Measurements from ENCODE around the gene OLFML2B. TPM values are rescaled to one million over a fixed set of nuclear protein-coding genes. Genes with fewer than 3 reads are reported as not detected.
"Not testable (repeated sequence)": the region's sequence is repeated elsewhere in the genome, so short reads cannot be mapped to it uniquely, and the experiment has no call there.

OLFML2B gene
- total RNA-seq: 25.3 TPM

- peak; percentile 50 for DNase-seq
Measured at GRCh38 chr1:162023547-162024501, at the start of gene OLFML2B. Gene OLFML2B, minus strand, starts transcription at chr1:162023869. Its CDS starts 439 bp downstream, at chr1:162023430.

- no peak for DNase-seq
Measured at GRCh38 chr1:162072740-162073139, 49.1 kb upstream of the OLFML2B start.

GRCh38 chr1:162070825-162071224, 47.2 kb upstream of the OLFML2B start:
- DNase-seq: no peak

GRCh38 chr1:162070094-162070748, 46.6 kb upstream of the OLFML2B start:
- no peak for DNase-seq

GRCh38 chr1:162069334-162070093, 45.8 kb upstream of the OLFML2B start, which contains the start of gene NOS1AP:
Gene NOS1AP, plus strand, starts transcription at chr1:162069691. Its CDS starts 487 bp downstream, at chr1:162070178.
- peak; percentile 12 for DNase-seq

- DNase-seq: no peak
Measured at GRCh38 chr1:162068301-162068700, 44.6 kb upstream of the OLFML2B start.

GRCh38 chr1:162067466-162067865, 43.8 kb upstream of the OLFML2B start:
- no peak for DNase-seq

- DNase-seq: not testable (repeated sequence)
Measured at GRCh38 chr1:162066836-162067235, 43.2 kb upstream of the OLFML2B start.

- DNase-seq: no peak
Measured at GRCh38 chr1:162065016-162065415, 41.3 kb upstream of the OLFML2B start.

- DNase-seq: no peak
Measured at GRCh38 chr1:162062542-162063015, 38.9 kb upstream of the OLFML2B start.

- no peak for DNase-seq
Measured at GRCh38 chr1:162060314-162060713, 36.6 kb upstream of the OLFML2B start.

GRCh38 chr1:162059721-162060120, 36.1 kb upstream of the OLFML2B start:
- no peak for DNase-seq

GRCh38 chr1:162056579-162056978, 32.9 kb upstream of the OLFML2B start:
- no peak for DNase-seq

GRCh38 chr1:162056043-162056442, 32.4 kb upstream of the OLFML2B start:
- peak; percentile 39 for DNase-seq

- no peak for DNase-seq
Measured at GRCh38 chr1:162055062-162055461, 31.4 kb upstream of the OLFML2B start.

GRCh38 chr1:162053949-162054348, 30.3 kb upstream of the OLFML2B start:
- DNase-seq: not testable (repeated sequence)

GRCh38 chr1:162046921-162047320, 23.3 kb upstream of the OLFML2B start:
- no peak for DNase-seq

- DNase-seq: no peak
Measured at GRCh38 chr1:162042361-162042760, 18.7 kb upstream of the OLFML2B start.

GRCh38 chr1:162040657-162041056, 17.0 kb upstream of the OLFML2B start:
- DNase-seq: no peak

GRCh38 chr1:162040001-162040400, 16.3 kb upstream of the OLFML2B start:
- DNase-seq: no peak

- no peak for DNase-seq
Measured at GRCh38 chr1:162038624-162039023, 15.0 kb upstream of the OLFML2B start.

- DNase-seq: no peak
Measured at GRCh38 chr1:162036163-162036562, 12.5 kb upstream of the OLFML2B start.

All from skin of body (tissue), 2 donors.